Activated naive CD4-positive, alpha-beta T cell treated with anti-CD3 and anti-CD28 coated beads, Interleukin-2, amount 50 U/mL, for 72 hours (primary cell): ENCODE data around the gene MMP25. TPM values are rescaled to one million over a fixed set of nuclear protein-coding genes. Genes with fewer than 3 reads are reported as not detected.

Source experiments
- ATAC-seq, 2 donors: fragments of 150-1000 bp; cut with Tn5 transposase; 2 replicates each; pipeline ENCODE4 v1.10.0; 2021; ENCODE audit warnings: mild to moderate bottlenecking in 2 of 2, moderate library complexity in 2 of 2
- DNase-seq, 2 donors: peaks; one replicate each; pipeline ENCODE4 v3.0.0; 2021 to 2022; ENCODE audit warnings: low spot score in 2 of 2
- H3K27ac Mint-ChIP-seq, 2 donors: one replicate each; pipeline ENCODE4 v1.8.0; 2022; ENCODE audit warnings: mild to moderate bottlenecking in 2 of 2, mixed read lengths in 2 of 2
- H3K36me3 Mint-ChIP-seq, 2 donors: one replicate each; pipeline ENCODE4 v1.8.0; 2022; ENCODE audit warnings: mixed read lengths in 2 of 2
- H3K9me3 Mint-ChIP-seq, 2 donors: one replicate each; pipeline ENCODE4 v1.8.0; 2022; ENCODE audit warnings: mixed read lengths in 2 of 2
- total RNA-seq, 2 donors: library from RNA; stranded (reverse); gene quantifications; one replicate each; pipeline ENCODE4 v1.2.3, GENCODE V29; 2022

The MMP25 gene
- total RNA-seq, 2 donors from 2014 or later = 1.8 to 2.0 TPM

DNA sequence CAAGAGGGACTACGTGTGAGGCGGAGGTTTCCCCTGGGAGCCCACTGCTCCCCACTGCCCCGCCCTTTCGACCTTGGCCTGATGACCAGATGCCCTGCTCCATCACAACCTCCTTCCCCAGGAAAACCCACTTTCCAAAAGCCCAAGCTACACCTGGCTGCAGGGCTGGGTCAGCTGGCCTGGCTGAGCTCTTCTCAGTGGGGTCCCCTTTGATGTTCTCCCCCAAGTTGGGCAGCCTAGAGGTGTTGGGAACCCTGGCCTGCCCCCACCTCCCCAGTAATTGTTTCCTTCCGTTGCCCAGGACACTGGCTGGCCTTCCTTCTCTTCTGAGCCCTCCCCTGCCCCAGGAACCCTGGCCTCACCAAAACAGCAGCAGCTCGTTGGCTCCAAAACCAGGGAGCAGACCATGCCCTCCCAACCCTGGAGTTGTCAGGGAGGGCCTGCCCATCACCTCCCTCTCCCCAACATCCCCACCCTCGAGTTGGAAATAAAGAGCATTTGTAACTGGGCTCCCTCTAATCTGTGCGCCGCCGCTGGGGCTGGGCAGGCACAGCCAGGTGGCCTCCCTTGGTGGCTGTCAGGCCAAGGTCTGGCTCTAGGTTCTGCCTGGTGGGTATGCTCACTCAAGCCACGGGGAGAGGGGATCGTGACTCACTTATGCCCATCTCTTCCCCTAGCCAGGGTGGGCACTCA is 32.2 kb upstream of the MMP25 start:
- DNase-seq = no peak
- Mint-ChIP-seq H3K27ac (no peak overlapping the region), H3K36me3 (no peaks in the 10 kb centered on the region), H3K9me3 (no peaks in the 10 kb centered on the region)
- ATAC-seq = no peak

GRCh38 chr16:3014971-3015370 is 31.4 kb upstream of the MMP25 start:
- Mint-ChIP-seq H3K36me3 (no peaks in the 10 kb centered on the region), H3K9me3 (no peaks in the 10 kb centered on the region), H3K27ac (no peak overlapping the region)
- no peak for DNase-seq
- no peak for ATAC-seq

GRCh38 chr16:3015865-3016521 is 30.4 kb upstream of the MMP25 start:
- Mint-ChIP-seq H3K9me3 (no peaks in the 10 kb centered on the region), H3K36me3 (no peaks in the 10 kb centered on the region), H3K27ac (no peak overlapping the region)
- no peak for ATAC-seq
- no peak for DNase-seq

GRCh38 chr16:3017344-3017743 is 29.0 kb upstream of the MMP25 start:
- no peak overlapping the region for H3K27ac Mint-ChIP-seq
- H3K36me3 Mint-ChIP-seq = no peaks in the 10 kb centered on the region
- no peak for ATAC-seq

GRCh38 chr16:3017794-3018506 is 28.4 kb upstream of the MMP25 start, which contains the start of gene CLDN6:
CLDN6 (minus strand) TSS chr16:3018183; CDS start chr16:3016021, 2,162 bp downstream.
- DNase-seq = peak in 1 of 2 donors; percentile 71
- H3K27ac Mint-ChIP-seq = no peak within 1 kb of the TSS

More at GRCh38 chr16:3017344-3017743, 29.0 kb upstream of the MMP25 start:
- no peak for DNase-seq
- H3K9me3 Mint-ChIP-seq = no peaks in the 10 kb centered on the region

DNA sequence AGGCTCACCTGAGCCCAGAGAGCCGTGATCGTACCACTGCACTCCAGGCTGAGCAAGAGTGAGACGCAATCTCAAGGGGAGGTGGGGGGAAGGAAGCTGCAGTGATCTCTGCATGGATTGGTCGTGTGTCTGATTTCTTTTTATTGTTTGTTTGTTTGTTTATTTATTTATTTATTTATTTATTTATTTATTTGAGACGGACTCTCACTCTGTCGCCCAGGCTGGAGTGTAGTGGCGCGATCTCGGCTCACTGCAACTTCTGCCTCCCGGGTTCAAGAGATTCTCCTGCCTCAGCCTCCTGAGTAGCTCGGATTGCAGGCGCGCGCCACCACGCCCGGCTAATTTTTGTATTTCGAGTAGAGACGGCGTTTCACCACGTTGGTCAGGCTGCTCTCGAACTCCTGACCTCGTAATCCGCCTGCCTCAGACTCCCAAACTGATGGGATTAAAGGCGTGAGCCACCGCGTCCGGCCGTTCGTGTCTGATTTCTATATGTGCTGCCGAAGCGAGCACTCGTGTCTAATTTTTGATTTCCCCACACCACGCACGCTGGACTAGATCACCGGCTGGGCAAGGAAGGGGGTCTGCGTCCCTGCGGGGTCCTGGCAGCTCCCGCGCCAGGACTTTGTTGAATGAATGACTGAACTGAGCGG is 26.6 kb upstream of the MMP25 start:
- ATAC-seq (no peak), DNase-seq (no peak)
- Mint-ChIP-seq H3K27ac (peak overlapping the region in 1 of 2 donors; percentile 85), H3K36me3 (peaks cover 5 to 11% of the 10 kb centered on the region in 2 donors), H3K9me3 (no peaks in the 10 kb centered on the region)

More at GRCh38 chr16:3017794-3018506, 28.4 kb upstream of the MMP25 start, which contains the start of gene CLDN6:
- no peaks in the 10 kb centered on the region for H3K9me3 Mint-ChIP-seq
- ATAC-seq = no peak
- H3K36me3 Mint-ChIP-seq = peaks cover 0 to 4% of the 10 kb centered on the region in 2 donors

GRCh38 chr16:3020247-3020603 is 26.1 kb upstream of the MMP25 start, which contains the start of gene TNFRSF12A:
TNFRSF12A (plus strand) TSS chr16:3020368; CDS start chr16:3020398, 30 bp downstream.
- ATAC-seq (peak; percentile 23 to 36), DNase-seq (peak; percentile 74 to 80)
- Mint-ChIP-seq H3K36me3 (peaks cover 5 to 11% of the 10 kb centered on the region in 2 donors), H3K27ac (peak within 1 kb of the TSS; percentile 85 to 95), H3K9me3 (no peaks in the 10 kb centered on the region)

DNA sequence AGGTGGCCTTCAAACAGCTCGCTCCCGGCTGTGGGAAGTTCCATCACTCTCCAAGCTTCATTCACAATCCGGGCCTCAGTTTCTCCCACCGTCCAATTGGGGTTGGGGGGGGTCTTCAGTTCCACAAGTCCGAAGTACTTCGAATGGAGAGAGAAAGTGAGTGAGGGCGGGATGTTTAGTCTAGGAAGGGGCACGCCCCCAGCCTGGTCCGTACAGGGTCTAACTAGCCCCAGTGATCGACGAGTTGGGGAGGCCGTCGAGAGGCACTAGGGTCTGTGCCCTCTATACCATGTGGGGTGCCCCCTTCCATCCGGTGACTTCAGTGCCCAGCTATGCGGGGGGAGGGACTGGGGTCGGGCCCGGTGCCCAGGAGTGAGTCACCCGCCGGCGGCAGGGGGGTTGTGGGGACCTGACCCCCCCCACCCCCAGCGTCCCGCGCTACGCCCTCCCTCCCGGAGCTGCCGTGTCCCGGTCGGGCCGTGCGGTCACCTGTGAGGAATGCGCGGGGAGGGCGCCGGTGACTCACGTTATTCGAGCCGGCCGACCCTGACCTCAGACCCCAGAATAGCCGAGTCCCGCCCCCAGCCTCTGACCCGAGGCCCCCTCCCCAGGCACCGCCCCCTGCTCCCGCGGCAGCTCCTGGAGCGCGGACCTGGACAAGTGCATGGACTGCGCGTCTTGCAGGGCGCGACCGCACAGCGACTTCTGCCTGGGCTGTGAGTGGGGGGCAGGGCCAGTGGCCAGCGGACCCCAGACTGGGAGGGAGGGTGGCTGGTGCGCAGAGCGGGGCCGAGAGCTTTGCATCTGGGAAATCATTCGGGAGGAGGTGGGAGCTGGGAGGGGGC is 25.5 kb upstream of the MMP25 start:
- H3K36me3 Mint-ChIP-seq = peaks cover 5 to 11% of the 10 kb centered on the region in 2 donors
- H3K9me3 Mint-ChIP-seq = no peaks in the 10 kb centered on the region
- DNase-seq (peak; percentile 51 to 83), ATAC-seq (peak; percentile 17 to 39)
- peak overlapping the region; percentile 85 to 95 for H3K27ac Mint-ChIP-seq

DNA sequence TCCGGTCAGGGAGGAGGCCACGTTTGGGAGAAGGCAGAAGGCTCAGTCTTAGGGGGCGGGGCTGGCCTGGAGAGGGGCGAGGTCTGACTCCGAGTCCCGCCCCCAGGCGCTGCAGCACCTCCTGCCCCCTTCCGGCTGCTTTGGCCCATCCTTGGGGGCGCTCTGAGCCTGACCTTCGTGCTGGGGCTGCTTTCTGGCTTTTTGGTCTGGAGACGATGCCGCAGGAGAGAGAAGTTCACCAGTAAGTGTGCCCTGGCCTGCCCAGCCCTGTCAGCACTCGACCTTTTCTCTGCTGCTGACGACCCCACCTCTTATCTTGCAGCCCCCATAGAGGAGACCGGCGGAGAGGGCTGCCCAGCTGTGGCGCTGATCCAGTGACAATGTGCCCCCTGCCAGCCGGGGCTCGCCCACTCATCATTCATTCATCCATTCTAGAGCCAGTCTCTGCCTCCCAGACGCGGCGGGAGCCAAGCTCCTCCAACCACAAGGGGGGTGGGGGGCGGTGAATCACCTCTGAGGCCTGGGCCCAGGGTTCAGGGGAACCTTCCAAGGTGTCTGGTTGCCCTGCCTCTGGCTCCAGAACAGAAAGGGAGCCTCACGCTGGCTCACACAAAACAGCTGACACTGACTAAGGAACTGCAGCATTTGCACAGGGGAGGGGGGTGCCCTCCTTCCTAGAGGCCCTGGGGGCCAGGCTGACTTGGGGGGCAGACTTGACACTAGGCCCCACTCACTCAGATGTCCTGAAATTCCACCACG is 24.7 kb upstream of the MMP25 start:
- peak; percentile 83 to 87 for DNase-seq
- Mint-ChIP-seq H3K9me3 (no peaks in the 10 kb centered on the region), H3K36me3 (peaks cover 5 to 11% of the 10 kb centered on the region in 2 donors), H3K27ac (peak overlapping the region; percentile 85 to 95)
- peak; percentile 50 to 55 for ATAC-seq

DNA sequence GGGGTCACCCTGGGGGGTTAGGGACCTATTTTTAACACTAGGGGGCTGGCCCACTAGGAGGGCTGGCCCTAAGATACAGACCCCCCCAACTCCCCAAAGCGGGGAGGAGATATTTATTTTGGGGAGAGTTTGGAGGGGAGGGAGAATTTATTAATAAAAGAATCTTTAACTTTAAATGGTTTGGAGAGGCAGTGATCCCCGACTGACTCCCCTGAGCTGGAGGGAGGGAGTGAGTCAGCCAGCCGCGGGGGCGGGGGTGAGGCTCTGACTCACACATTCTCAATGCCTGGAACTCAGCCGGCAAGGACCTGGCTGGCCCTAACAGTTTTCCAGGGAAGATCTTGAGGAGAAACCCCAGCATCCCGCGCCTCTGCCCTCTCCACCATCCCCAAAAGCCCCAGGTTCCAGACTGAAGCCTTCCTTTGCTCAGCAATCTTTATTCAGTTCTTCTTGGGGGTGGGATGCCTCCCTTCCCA is 24.1 kb upstream of the MMP25 start:
- Mint-ChIP-seq H3K9me3 (no peaks in the 10 kb centered on the region), H3K36me3 (peaks cover 10 to 11% of the 10 kb centered on the region in 2 donors), H3K27ac (peak overlapping the region; percentile 85 to 95)
- DNase-seq = peak; percentile 85 to 87
- peak; percentile 50 for ATAC-seq

DNA sequence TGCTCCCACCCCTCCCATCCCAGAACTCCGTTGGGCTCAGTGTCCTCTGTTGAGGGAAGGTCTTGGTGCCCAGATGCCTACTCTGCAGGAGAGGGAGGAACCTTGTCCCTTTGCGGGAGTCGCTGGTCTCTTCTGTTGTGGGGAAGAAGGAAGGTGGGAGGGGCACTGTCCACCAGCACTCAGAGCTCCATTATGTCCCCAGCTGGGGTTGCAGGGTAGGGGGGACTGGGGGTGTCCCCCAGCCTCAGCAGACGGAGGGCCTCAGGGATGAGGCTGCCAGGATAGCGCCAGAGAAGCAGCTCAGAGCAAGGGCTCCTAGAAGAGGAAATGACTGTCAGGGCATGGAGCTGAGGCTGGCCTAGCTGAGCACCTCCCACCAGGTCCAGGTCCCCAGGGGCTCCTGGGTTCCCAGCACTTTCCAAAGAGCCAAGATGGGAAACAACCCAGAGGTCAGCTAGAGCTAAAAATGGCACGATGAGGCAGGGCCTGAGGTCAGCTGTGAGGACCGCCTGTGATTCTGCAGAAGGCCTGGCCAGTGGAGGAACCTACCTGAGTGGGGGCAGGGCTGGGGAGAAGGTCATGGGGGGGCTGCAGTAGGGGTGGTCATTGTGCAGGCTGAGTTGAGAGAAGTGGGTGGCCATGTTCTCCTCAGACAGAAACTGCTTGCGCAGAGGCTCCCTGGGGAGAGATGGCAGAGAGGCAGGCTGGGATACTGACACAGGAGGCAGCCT is 23.5 kb upstream of the MMP25 start:
- no peak for DNase-seq

DNA sequence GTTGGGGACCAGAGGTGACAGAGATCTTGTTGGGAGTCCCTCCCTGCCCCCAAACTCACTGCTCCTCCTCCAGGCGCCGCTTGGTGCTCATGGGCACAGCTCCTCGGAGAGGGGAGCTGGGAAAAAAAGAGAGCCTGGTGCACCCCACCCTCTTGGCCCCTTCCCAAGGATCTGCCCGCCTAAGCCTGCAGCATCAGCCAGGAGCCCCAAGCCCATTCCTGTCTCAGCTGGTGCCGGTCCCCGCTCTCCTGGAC is 23.0 kb upstream of the MMP25 start:
- H3K36me3 Mint-ChIP-seq = peaks cover 11 to 16% of the 10 kb centered on the region in 2 donors
- DNase-seq = no peak

More for the DNA sequence above, 23.5 kb upstream of the MMP25 start:
- peak overlapping the region; percentile 85 to 95 for H3K27ac Mint-ChIP-seq
- ATAC-seq = no peak
- H3K9me3 Mint-ChIP-seq = no peaks in the 10 kb centered on the region
- H3K36me3 Mint-ChIP-seq = peaks cover 11 to 16% of the 10 kb centered on the region in 2 donors

GRCh38 chr16:3023669-3024478 is 22.5 kb upstream of the MMP25 start, which contains the start of the genes HCFC1R1 and THOC6:
HCFC1R1 (minus strand) TSS chr16:3023942; CDS start chr16:3023941, 1 bp downstream.
THOC6 (plus strand) TSS chr16:3024035; CDS start chr16:3024327, 292 bp downstream.
- ATAC-seq = peak; percentile 74 to 75
- Mint-ChIP-seq H3K27ac (peak within 1 kb of the TSS; percentile 85 to 96), H3K9me3 (no peaks in the 10 kb centered on the region), H3K36me3 (peaks cover 11 to 17% of the 10 kb centered on the region in 2 donors)
- peak; percentile 94 to 97 for DNase-seq

More for the DNA sequence above, 23.0 kb upstream of the MMP25 start:
- Mint-ChIP-seq H3K27ac (peak overlapping the region; percentile 65 to 85), H3K9me3 (no peaks in the 10 kb centered on the region)
- no peak for ATAC-seq
